ENCODE measurements around the gene SH2D7.

Gene SH2D7

DNA sequence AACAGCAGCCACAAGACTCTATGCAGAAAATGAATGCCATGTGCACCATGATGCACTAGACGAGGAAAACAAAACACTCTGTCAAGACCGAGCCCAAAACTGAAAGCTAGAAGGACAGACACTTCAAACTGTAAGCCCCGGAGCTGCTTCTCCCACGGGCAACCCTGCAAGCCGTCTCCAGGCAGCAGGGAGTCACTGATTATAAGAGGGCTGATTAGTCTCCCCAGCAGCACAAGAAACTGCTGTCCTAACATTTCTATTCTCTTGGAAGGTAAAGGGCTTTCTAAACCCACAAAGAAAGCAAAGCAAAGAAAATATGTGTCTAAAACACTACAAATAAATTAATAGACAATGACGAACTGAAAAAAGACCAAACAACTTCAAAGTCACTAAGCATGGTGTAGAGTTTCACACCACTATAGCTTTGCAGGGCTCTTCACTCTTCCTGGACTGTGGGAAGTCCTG, 30.4 kb upstream of the SH2D7 start:
- no peak for DNase-seq

DNA sequence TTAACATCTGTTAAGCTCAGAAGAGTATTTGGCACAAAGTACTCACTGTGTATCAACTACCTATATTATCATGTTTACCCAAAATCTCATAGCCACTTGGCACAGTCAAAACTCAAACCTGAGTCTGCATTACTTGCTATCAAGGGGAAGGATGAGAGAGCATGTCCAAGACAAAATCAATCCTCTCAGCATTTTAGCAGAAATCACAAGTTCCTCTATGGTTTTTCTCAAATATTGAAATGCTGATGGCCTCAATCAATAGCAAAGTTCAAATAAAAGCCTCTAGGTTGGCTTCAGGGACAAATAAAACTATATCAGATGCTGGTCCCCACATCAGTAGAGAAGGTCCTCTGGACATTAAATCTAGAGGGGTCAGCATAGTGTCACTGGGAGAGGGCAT, 29.1 kb upstream of the SH2D7 start:
- DNase-seq = no peak

DNA sequence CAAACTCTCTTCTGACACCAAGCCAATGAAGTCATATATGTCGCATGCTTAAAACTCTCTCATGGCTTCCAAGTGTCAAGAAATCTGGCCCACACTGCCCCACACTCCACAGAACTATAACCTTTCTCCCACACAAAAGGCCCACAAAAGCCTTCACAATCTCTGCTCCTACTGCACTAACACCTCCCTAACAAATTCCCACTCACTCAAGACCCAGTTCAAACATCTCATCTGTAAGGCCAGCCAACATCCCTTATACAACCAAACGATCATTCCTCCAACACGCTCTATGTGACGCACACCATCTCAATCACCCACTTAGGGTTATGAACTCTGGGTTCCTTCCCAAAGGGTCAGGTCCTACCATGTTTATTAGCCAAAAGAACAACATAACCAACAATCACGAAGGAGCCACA, 28.4 kb upstream of the SH2D7 start:
- DNase-seq = no peak

DNA sequence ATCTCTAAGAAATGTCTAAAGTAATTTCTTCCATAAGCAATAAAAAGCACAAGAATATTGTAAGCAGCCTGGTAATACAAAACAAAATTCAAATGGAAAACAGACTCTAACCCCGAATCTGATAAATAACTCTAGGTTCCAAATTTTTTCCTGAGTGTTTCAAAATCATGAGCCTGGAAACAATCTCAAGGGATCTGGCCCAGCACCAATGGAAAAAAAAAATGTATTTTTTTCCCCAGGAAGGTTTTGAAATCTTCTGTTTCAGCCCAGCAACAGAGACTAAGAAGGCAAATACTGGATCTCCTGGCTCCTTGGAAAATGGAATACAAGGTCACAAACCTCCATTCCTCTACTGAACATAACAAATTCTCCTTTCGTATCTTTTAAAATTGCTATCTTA, 27.8 kb upstream of the SH2D7 start:
- DNase-seq = no peak

DNA sequence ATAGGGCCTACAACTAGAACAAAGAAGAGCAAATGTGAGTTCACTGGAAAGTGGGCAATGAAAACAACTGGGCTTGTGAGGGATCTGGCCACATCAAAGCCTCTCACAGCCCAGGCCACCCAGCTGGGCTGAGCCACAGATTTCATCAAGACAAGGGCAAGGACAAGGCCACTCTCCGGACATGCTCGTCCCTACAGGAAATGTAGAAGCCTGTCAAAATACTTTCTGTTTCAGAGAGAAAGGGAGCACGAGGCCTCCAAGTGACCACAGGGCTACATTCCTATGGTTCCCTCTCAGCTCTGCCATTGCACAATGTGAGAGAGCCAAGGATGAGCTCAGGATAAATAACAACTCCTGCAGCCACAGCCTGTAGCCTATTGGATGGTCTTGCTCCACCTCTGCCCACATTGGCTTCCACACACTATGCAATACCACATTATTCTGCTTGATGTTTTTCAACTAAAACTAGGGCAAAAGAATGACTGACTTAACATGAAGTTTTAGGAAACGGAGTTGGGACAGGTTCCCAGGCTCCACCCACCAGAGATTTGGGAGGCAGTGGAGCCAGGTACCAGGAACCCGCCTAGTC, 27.0 kb upstream of the SH2D7 start:
- DNase-seq = no peak

DNA sequence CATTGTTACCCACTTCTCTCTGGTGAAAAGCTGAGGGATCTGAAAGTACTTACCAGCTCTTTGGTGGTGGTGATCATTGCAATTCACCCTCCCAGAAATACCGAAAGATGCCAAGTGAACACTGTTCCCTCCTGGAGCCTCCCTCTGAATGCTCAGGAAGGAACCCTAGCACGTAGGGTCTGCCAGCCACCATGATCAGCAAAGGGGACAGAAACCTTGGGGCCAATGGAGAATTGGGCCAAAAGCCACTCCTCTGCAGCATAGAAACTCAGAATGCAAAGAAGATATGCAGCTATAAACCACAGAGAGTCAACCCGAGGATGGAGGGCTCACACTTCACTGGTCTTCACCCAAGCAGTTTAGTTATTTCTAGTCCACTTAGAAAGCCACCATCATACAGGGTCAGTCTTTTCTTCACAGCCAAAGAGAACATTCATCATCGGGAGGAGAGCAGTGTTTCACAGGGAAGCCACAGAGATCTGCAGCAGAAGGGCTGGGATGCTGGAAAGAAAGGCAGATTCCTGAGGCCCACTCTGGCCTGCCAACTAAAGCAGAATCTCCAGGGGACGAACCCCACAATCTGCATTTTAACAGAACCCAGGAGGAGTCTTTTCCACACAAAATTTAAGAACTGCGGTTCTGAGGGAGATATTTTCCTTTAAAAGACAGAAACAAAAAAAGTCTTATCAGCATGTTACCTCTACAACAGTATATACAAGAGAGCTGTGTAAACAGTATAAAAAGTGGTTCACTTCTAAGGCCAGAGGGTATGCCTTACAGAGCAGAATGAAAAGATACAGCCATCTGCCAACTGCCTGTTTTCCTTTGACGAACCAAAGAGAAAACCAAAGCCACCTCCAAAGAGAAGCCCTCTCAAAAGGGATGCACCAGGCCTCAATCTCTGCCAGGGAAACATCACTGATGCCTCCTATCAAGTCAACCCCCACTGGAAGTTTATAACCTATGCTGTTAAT, 26.1 kb upstream of the SH2D7 start:
- no peak for DNase-seq

DNA sequence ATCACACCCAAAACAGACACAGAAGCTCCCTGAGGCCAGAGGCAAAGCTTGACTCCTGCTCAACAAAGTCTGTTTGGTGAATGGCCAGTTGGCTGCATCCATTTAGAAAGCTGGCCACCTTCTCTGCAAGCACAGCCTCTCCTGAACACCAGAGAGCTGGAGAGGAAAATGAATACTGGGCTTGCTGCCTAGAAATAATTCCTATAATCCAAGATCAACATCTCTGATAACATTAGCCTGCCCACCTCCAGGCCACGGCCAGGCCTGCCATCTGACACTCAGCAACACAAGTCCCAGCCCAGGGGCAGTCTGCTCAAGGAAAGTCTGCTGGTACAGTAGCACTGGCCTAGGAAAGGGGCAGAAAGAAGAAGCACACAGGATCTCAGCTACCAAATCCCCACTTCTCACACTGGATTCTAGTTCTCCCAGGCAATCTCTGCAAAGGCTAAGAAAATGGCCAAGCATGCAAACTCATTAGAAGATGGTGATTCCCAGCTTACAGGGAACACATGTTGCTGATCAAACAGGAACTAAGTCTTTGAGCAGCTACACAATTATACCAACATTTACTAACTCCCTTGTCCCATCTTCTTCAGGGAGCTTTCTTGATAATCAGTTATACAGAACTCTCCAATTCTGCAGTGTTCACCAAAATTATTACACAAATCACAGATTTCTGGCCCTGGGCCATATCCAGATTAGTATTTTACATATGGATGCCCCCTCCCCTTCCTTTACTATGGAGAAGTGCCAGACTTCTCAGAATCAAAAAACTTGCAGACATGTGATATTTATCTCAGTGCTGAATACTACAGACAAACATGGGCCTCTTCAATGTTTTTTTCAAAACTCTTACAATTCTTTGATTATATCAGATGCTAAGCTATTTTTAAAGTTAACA, 24.8 kb upstream of the SH2D7 start:
- no peak for DNase-seq

DNA sequence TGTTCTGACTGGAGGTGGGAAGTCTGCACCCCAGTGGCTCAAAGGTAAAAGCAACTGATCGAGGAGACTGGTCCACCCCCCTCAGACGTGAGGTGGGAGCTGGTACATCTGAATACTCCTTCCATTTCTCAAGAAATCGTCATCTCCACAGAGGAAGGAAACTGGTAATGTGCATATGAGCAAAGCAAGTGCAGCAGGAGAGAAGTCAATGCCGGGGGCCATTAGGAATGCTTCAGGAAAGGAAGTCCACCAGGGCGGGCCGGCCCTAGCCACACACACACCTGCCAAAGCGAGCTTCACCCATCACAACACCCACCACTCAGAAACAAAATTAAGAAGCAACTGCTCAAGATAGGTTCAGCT, 23.3 kb upstream of the SH2D7 start:
- no peak for DNase-seq

DNA sequence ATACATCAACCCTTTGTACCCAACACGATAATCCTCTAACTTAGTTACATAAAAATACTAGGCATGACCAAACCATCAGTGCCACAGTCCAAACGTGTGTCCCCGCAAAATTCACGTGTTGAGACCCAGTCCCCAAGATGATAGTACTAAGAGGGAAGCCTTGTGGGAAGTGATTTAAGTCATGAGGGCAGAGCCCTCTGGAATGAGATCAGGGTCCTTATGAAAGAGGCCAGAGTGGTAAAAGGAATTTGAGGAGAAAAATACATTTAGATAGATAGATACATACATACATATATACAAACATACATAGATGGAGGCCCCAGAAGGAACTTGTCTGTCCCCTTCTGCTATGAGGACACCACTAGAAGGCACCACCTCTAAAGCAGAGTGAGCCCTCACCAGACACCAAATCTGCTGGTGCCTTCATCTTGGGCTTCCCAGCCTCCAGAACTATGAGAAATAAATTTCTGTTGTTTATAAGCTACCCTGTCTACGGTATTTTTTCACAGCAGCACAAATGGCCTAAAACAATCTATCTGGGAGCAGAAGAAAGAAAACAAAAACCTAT, 22.8 kb upstream of the SH2D7 start:
- DNase-seq = no peak

DNA sequence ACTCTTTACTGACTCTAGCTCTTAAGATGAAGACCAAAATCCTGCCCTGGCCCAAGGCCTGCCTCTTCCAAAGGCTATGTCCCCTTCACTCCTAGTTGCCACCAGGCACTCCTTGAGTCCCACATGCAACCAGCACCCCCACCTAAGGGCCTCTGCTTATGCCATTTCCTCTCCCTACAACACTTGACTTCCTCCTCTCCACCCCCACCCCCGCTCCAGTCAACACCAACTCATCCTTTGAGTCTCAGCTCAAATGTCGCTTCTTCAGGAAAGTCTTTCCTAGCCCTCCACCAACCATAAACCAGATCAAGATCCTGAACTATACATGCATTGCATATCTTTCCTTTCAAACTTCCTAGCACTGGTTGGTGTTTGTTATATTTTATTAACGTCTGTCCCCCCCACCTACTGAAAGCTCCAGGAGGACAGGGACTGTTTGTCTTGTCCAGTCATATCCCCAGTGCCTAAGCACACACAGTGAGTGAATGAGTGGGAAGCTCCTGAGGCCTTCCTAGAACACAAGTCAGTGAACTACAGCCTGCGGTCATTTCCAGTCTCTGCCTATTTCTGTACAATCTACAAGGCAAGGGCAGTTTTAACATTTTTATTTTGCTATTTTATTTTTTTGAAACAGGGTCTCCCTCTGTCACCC, 22.2 kb upstream of the SH2D7 start:
- no peak for DNase-seq

DNA sequence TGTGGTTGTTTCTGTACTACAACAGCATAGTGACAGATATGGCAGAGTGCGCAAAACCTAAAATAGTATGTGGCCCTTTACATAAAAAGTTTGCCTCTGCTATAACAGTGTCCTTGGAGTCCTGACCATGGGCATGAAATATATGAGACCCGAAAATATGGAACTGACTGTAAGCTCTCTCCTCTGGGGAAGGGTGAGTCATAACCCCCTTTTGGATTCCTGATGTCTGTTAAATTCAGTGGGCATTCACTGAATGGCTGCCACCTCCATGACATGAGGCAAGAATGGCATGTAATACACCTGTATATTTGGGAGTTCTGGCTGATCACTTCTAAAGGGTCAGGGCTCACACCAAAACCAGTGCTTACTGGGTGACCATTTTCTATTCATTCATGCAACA, 21.0 kb upstream of the SH2D7 start:
- DNase-seq = no peak

DNA sequence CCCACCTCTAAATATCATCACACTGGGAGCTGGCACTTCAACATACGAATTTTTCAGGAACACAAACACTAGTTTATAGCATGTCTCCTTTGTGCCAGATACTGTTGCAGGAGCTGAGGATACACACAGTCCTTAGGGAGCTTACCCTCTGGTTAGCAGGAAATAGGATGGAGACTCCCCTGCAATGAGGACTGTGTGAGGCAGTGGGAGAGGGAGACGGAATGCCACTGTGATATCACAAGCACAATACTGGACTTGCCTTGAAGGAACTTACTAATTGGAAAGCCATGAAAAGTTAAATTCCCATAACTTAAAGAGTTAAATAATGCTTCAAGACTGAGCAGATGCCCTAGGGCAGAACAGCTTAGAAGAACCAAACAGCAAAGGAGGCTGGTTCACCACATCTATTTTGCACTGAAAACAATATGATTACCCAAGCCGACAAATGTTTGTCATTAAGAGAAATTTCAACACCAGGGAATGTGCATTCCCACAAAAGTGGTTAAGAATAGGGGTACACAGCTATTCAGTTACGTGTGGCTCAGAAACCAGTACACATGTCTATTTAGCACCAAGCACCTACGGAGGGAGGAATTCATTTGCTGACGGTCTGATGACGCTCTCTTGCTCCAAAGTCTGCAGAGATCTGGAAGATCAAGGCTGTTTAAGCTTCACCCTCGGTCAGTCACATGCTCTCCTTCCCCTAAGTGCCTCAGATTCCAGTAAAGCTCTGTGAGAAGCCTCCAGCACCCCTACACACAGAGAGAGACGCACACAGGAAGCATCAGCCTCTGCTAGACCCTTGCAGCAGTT, 20.1 kb upstream of the SH2D7 start:
- DNase-seq = no peak

DNA sequence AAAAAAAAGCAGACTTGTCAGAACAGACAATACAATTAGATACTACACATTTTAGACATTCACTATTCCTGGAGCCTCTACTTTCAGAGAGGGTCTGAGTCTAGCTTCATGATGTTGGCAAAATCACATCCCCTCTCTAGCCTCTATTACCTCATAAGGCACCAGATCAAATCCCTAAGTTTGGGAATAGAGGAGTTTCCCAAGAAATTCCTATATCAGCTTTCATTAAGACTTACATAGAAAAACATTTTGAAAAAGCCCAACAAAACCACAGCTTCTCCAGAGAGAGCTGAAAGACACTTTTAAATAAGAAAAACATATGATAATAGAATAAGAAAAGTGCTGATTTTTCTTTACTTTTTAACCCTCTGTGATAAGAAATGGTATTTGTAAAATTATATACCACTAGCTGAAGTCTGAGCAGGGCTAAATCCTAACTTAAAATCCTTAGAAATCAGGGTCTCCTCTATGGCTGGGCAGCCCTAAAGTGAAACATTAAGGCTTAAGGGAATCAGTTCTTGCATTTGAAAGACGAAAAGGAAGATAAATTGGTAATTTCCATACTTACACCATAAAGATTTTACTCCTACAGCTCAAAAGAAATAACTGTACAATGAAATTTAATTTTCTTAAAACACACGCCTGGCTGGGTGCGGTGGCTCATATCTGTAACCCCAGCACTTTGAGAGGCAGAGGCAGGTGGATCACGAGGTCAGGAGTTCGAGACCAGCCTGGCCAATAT, 19.1 kb upstream of the SH2D7 start:
- DNase-seq = no peak

DNA sequence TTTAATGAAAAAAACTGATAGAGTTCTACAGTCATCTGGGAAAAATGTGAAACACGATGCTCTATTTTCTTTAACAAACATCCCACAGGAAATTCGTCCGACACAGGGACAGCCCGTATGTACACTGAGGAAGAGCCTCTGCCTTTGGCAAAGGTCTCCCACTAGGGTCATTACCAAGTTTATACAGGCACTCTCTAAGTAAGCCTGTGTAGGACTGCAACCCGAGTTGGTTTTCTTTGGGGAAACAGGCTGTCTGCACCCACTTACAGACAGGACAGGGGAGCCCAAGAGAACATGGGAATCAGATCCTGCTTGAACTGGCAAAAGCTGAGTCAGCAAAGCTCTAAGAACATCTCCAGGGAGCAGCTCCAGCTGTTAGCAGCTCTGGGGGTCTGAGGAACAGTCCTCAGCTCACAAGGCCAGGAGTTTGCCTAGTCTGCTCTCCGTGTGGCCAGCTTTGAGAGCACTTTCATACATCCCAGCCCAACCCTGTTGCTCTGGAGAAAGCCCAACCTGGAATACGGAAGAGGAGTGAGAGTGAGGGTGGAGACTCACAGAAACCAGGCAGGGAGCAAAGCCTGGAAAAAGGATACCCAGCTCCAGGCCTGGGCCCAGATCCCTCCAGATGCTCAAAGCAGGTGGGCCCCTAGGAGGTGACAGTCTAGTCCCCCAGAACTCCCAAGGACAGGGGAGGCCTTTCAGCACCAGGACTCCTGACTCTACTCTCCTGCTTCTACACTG, 16.7 kb upstream of the SH2D7 start:
- no peak for DNase-seq

DNA sequence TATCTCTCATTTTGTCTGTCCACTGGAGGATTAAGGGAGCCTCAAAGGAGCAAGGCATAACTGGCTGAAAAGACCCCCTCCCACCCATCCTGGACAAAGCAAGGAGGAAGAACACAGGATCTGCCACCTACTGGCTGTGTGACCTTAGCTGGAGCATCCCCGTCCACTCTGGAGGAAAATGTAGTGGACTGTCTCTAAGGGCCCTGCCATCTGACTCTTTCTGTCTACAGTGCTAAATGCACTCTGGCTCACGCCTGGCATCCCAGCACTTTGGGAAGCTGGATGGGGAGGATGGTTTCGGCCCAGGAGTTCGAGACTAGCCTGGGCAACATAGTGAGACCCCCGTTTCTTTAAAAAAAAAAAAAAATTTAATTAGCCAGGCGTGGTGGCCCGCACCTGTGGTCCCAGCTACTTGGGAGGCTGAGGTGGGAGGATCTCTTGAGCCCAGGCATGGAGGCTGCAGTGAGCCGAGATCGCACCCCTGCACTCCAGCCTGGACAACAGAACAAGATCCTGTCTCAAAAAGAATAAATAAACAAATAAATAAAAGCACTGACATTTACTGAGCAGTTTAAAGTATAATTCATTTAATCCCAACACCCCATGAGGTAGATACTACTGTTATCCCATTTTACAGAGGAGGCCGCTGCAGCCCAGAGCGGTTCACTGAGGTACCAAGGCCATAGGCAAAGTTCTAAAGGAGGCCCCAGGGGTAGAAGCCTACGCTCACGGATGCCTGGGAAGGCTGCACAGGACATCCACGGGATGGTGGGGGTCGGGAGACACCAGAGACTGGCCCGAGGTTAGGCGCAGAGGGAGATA, 15.9 kb upstream of the SH2D7 start:
- DNase-seq = no peak

DNA sequence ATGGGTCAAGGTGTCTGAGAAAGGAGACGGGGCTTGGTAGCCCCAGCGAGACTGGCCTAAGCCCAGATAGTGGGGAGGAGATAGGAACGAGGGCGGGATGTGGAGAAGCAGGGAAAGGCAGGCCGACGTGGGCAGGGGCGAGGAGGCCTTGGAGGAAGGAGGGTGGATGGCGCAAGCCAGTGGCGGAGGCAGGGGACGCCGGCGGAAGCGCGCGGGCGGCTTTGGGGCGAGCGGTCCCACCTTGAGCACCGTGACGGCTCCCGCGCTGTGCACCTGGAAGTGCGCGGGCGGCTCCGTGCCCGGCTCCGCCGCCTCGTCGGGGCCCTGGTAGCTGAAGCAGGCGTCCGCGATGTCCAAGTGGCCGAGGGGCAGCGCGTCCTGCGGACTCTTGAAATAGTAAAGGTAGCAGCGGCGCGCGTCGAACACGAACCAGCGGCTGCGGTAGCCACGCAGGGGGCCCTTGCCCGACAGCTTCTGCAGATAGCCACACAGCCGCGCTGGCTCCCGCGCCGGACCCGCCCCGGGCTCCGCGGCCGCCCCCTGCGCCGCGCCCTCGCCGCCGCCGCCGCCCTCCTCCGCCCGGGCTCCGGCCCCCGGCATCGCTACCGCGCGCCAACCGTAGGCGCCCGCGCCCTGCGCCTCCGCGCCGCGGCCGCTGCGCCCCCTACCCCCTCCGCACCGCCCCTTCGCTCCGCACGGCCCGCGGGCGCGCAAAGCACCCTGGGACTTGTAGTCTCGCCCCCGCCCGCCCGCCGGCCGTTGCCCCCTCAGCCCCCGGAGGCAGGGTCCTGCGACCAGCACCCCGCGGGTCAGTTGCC, 15.1 kb upstream of the SH2D7 start, which contains the start of gene TBC1D2B:
TSS of gene TBC1D2B (minus strand) at position 659 of the 818 bp plus-strand sequence. CDS start at position 600, 59 bp downstream.
- DNase-seq = no peak

DNA sequence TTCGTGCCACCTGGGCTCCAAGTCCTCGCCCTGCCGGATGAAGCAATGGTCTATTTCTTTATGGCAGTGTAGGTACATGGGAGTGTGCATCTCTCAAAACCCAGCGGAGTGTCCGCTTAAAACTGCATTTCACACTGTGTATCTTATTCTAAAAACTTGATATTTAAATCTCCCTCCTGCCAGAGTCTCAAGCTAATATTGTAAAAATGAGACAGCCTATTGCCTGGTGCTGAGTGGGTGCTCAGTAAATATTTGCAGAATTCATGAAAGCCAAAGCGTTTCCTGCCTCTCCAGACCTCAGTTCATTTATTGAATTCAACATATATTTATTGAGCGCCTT, 14.5 kb upstream of the SH2D7 start:
- no peak for DNase-seq

Measured in NCI-H1105 (cell line).